ENCODE data around the gene TMEM239. TPM values are rescaled to one million over a fixed set of nuclear protein-coding genes. Genes with fewer than 3 reads are reported as not detected.

TMEM239 gene
- polyA plus RNA-seq, 1 of the 3 experiments (the other 2 are of a cell fraction): 0.02 TPM

GRCh38 chr20:2780948-2781347 is 35.2 kb upstream of the TMEM239 start:
- no peak for TF ChIP-seq RCOR1 (IDR thresholded peaks at IDR 0.05; ENCODE audit: low read length)
- TF ChIP-seq USF2 (IDR thresholded peaks at IDR 0.05; ENCODE audit: borderline replicate concordance, low read depth, low read length): no peak
- no peak for TF ChIP-seq TAF1 (IDR thresholded peaks at IDR 0.05; ENCODE audit: borderline replicate concordance, low read depth, low read length)
- no peak for TF ChIP-seq FOSL2 (IDR thresholded peaks at IDR 0.05; ENCODE audit: borderline replicate concordance, low read depth)
- Histone ChIP-seq H2AFZ (ENCODE audit: low read depth) (no peak overlapping the region), H3K4me3 (ENCODE audit: low read depth in 2 of 2, low read length in 1 of 2) (no peak overlapping the region), H3K4me1 (ENCODE audit: control insufficient read depth in 1 of 2, insufficient read depth in 2 of 2, low read depth in 1 of 2, low read length in 1 of 2) (no peaks in the 10 kb centered on the region), H3K27ac (ENCODE audit: low read depth in 2 of 2, low read length in 1 of 2) (no peak overlapping the region), H3K9me2 (no peaks in the 10 kb centered on the region), H3F3A (replicated peaks; ENCODE audit: insufficient read depth) (no peaks in the 10 kb centered on the region), H3K36me3 (replicated peaks in 1 of 2; ENCODE audit: control insufficient read depth in 1 of 2, insufficient read depth in 2 of 2, low read length in 1 of 2) (no peaks in the 10 kb centered on the region), H3K9ac (no peak overlapping the region), H3K4me2 (no peak overlapping the region), H4K20me1 (ENCODE audit: insufficient read depth) (no peaks in the 10 kb centered on the region), H3K79me2 (ENCODE audit: insufficient read depth) (no peaks in the 10 kb centered on the region), H3K9me3 (peaks cover 3% of the 10 kb centered on the region; the same call in 1 of the 2 replicates), H3K27me3 (ENCODE audit: insufficient read depth) (no peaks in the 10 kb centered on the region)
- ChIA-PET CTCF (interaction anchor here (1.0 kb wide), 1 partner anchor 40 kb away, joined by 4 read pairs; no protein-coding TSS in a partner anchor), POLR2A (no interaction called here)
- DNase-seq: no peak
- 34% methylated on average over 3 of the region's 3 CpGs for WGBS (ENCODE audit: low lambda C conversion rate)

GRCh38 chr20:2783908-2784566 is 32.1 kb upstream of the TMEM239 start:
- ChIA-PET POLR2A (interaction anchor here (0.7 kb wide), 1 partner anchor 188 kb away, joined by 6 read pairs; no protein-coding TSS in a partner anchor), CTCF (no interaction called here)
- Histone ChIP-seq H3K4me3 (ENCODE audit: low read depth in 2 of 2, low read length in 1 of 2) (no peak overlapping the region), H2AFZ (ENCODE audit: low read depth) (no peak overlapping the region), H3F3A (replicated peaks; ENCODE audit: insufficient read depth) (no peaks in the 10 kb centered on the region), H3K9me2 (no peaks in the 10 kb centered on the region), H3K4me1 (ENCODE audit: control insufficient read depth in 1 of 2, insufficient read depth in 2 of 2, low read depth in 1 of 2, low read length in 1 of 2) (no peaks in the 10 kb centered on the region), H3K4me2 (no peak overlapping the region), H3K36me3 (replicated peaks in 1 of 2; ENCODE audit: control insufficient read depth in 1 of 2, insufficient read depth in 2 of 2, low read length in 1 of 2) (no peaks in the 10 kb centered on the region), H3K9me3 (no peaks in the 10 kb centered on the region), H3K79me2 (ENCODE audit: insufficient read depth) (no peaks in the 10 kb centered on the region), H3K27me3 (ENCODE audit: insufficient read depth) (no peaks in the 10 kb centered on the region), H4K20me1 (ENCODE audit: insufficient read depth) (no peaks in the 10 kb centered on the region), H3K9ac (no peak overlapping the region), H3K27ac (ENCODE audit: low read depth in 2 of 2, low read length in 1 of 2) (no peak overlapping the region)
- no peak for DNase-seq
- 54% methylated on average over 6 of the region's 6 CpGs for WGBS (ENCODE audit: low lambda C conversion rate)
- no peak for TF ChIP-seq IRF3 (IDR thresholded peaks at IDR 0.05; ENCODE audit: low read depth, low read length)
- no peak for TF ChIP-seq USF1 (IDR thresholded peaks at IDR 0.05; ENCODE audit: borderline replicate concordance, low read depth)
- no peak for TF ChIP-seq USF2 (IDR thresholded peaks at IDR 0.05; ENCODE audit: borderline replicate concordance, low read depth, low read length)
- no peak for TF ChIP-seq MAX (IDR thresholded peaks at IDR 0.05; ENCODE audit: low read depth)
- TF ChIP-seq EP300 (IDR thresholded peaks at IDR 0.05; ENCODE audit: borderline replicate concordance in 1 of 2, low read depth in 1 of 2, low read length in 1 of 2): no peak
- TF ChIP-seq CTCF (IDR thresholded peaks at IDR 0.05): no peak
- TF ChIP-seq RFX5 (IDR thresholded peaks at IDR 0.05; ENCODE audit: low read length): no peak
- no peak for TF ChIP-seq CHD2 (IDR thresholded peaks at IDR 0.05; ENCODE audit: low read length, partially characterized antibody)
- TF ChIP-seq SMC3 (IDR thresholded peaks at IDR 0.05; ENCODE audit: low read depth, low read length): no peak
- no peak for TF ChIP-seq REST (IDR thresholded peaks at IDR 0.05; ENCODE audit: low read depth, low read length)
- TF ChIP-seq POLR2AphosphoS5 (IDR thresholded peaks at IDR 0.05; ENCODE audit: low read depth, low read length): no peak
